OCI-LY1 (cell line): ENCODE results near the gene HSF2BP.

ENCODE experiments used
- H2AFZ ChIP-seq: fragments of 200-600 bp; sonication (generic), shearing (Covaris generic); 2 replicates; pipeline ENCODE4 v1.6.0; 2014; ENCODE audit warnings: antibody characterized with exemption, mild to moderate bottlenecking, low read length
- H3F3A ChIP-seq: fragments of 200-600 bp; sonication (generic), shearing (Covaris generic); 2 replicates; pipeline ENCODE4 v1.6.0; 2014; ENCODE audit warnings: mild to moderate bottlenecking, antibody characterized with exemption, low read length, moderate library complexity; ENCODE audit not compliant: insufficient read depth
- H3K27ac ChIP-seq: fragments of 200-600 bp; sonication (generic); 2 replicates; pipeline ENCODE4 v1.5.1; 2014; ENCODE audit warnings: low read length, mixed run types, mild to moderate bottlenecking, low read depth; ENCODE audit not compliant: poor library complexity, severe bottlenecking
- H3K27me3 ChIP-seq: fragments of 200-600 bp; sonication (generic); 2 replicates; pipeline ENCODE4 v1.6.0; 2014; ENCODE audit warnings: antibody characterized with exemption, mild to moderate bottlenecking, low read length, moderate library complexity; ENCODE audit not compliant: insufficient read depth
- H3K36me3 ChIP-seq: fragments of 200-600 bp; sonication (generic); 2 replicates; pipeline ENCODE4 v1.6.1; 2014; ENCODE audit warnings: mild to moderate bottlenecking, antibody characterized with exemption, low read length, moderate library complexity, mixed read lengths; ENCODE audit not compliant: insufficient read depth
- H3K4me1 ChIP-seq: fragments of 200-600 bp; sonication (generic); 2 replicates; pipeline ENCODE4 v1.5.1; 2014; ENCODE audit warnings: mild to moderate bottlenecking, low read length, moderate library complexity; ENCODE audit not compliant: insufficient read depth, severe bottlenecking
- H3K4me2 ChIP-seq: fragments of 200-600 bp; sonication (generic), shearing (Covaris generic); 2 replicates; pipeline ENCODE4 v1.6.1; 2014; ENCODE audit warnings: low read length
- H3K4me3 ChIP-seq: fragments of 200-600 bp; sonication (generic); 2 replicates; pipeline ENCODE4 v1.5.1; 2014; ENCODE audit warnings: low read length, low read depth, mild to moderate bottlenecking, mixed read lengths; ENCODE audit not compliant: poor library complexity, severe bottlenecking
- H3K79me2 ChIP-seq: fragments of 200-600 bp; shearing (Covaris generic); 2 replicates; pipeline ENCODE4 v1.6.1; 2016; ENCODE audit warnings: mixed run types, low read length, mixed read lengths; ENCODE audit not compliant: insufficient read depth
- H3K9ac ChIP-seq: fragments of 200-600 bp; sonication (generic), shearing (Covaris generic); 2 replicates; pipeline ENCODE4 v1.6.1; 2014; ENCODE audit warnings: mild to moderate bottlenecking, low read length, mixed read lengths
- H3K9me2 ChIP-seq: fragments of 200-600 bp; sonication (generic), shearing (Covaris generic); 2 replicates; pipeline ENCODE4 v1.6.1; 2014; ENCODE audit warnings: low read depth, mild to moderate bottlenecking, low read length, mixed read lengths
- H3K9me3 ChIP-seq: fragments of 200-600 bp; shearing (Covaris generic); 2 replicates; pipeline ENCODE4 v1.6.1; 2014; ENCODE audit warnings: low read length, mixed read lengths
- H4K20me1 ChIP-seq: fragments of 200-600 bp; sonication (generic), shearing (Covaris generic); 2 replicates; pipeline ENCODE4 v1.6.0; 2016; ENCODE audit warnings: mild to moderate bottlenecking, low read length; ENCODE audit not compliant: insufficient read depth
- EZH2 ChIP-seq: fragments of 200-600 bp; sonication (generic), shearing (Covaris generic); IDR thresholded peaks from 2 replicates; pipeline ENCODE4 v1.8.0; 2017; ENCODE audit warnings: borderline replicate concordance, mixed run types, mild to moderate bottlenecking, antibody characterized with exemption, low read length, moderate library complexity, mixed read lengths
- TF ChIP-seq, protein P1 (sequence below): fragments of 200-600 bp; sonication (generic), shearing (Covaris generic); IDR thresholded peaks from 2 replicates; pipeline ENCODE4 v1.5.1; 2017; ENCODE audit warnings: mild to moderate bottlenecking, antibody characterized with exemption, low read length, moderate library complexity, mixed read lengths

Gene HSF2BP

DNA sequence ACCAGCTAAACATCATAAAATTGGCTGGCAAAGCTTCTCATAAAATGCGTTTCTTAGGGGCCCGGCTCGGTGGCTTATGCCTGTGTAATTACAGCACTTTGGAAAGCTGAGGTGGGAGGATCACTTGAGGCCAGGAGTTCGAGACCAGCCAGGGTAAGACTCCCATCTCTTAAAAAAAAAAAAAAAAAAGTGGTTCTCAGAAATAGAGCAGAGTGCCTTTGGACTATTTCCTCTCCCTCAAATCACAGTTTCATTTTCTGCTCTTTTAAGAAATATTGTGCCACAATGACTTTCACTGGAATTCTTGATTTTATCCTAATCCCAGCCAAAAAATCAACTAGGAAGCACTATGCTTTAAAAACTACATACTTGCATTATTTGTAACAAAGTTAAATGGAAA is 13.3 kb downstream of the HSF2BP start:
- no peaks in the 10 kb centered on the region for H3K4me1 ChIP-seq
- H3K36me3 ChIP-seq: no peaks in the 10 kb centered on the region
- H3K9ac ChIP-seq: no peak overlapping the region
- H3K4me3 ChIP-seq: no peak overlapping the region
- no peak for TF ChIP-seq EZH2
- TF ChIP-seq, protein P1, sequence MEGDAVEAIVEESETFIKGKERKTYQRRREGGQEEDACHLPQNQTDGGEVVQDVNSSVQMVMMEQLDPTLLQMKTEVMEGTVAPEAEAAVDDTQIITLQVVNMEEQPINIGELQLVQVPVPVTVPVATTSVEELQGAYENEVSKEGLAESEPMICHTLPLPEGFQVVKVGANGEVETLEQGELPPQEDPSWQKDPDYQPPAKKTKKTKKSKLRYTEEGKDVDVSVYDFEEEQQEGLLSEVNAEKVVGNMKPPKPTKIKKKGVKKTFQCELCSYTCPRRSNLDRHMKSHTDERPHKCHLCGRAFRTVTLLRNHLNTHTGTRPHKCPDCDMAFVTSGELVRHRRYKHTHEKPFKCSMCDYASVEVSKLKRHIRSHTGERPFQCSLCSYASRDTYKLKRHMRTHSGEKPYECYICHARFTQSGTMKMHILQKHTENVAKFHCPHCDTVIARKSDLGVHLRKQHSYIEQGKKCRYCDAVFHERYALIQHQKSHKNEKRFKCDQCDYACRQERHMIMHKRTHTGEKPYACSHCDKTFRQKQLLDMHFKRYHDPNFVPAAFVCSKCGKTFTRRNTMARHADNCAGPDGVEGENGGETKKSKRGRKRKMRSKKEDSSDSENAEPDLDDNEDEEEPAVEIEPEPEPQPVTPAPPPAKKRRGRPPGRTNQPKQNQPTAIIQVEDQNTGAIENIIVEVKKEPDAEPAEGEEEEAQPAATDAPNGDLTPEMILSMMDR: no peak
- H3K79me2 ChIP-seq: no peaks in the 10 kb centered on the region
- H3K27me3 ChIP-seq: no peaks in the 10 kb centered on the region; the same call in 1 of the 2 replicates
- no peaks in the 10 kb centered on the region for H3K9me2 ChIP-seq
- H3K27ac ChIP-seq: no peak overlapping the region
- H4K20me1 ChIP-seq: no peaks in the 10 kb centered on the region
- H3F3A ChIP-seq: no peaks in the 10 kb centered on the region
- H2AFZ ChIP-seq: no peak overlapping the region
- no peak overlapping the region for H3K4me2 ChIP-seq
- H3K9me3 ChIP-seq: no peaks in the 10 kb centered on the region

DNA sequence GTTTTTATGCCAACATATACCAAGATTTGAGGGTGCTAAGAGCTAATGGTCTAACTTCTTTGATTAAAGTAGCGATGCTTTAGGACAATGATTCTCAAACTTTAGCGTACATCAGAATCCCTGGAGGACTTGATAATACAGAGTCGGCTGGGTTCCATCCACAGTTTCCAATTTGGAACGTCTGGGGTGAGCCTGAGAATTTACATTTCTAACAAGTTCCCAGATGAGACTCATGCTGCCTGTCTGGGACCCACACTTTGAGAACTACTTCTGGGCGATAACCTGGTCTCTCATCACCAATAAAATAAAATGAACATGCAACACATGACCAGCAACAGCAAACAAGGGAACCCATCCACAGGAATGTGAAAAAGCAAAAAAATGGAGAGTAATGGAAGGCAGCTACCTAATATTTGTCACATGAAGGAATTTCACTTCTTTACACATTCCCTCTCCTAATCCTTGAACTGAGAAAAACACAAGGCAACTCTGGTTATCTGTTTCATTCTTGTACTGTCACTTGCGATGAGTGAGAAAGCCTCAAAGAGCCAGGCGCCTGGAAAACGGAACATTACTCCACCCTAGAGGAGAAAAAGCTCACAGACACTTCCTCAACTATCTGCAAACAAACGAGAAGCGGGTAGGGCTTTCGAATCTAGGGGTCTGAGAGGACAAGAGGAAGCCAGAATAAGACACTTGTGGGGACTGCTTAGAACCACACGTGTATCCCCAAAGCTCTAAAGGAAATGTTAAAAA is 14.0 kb downstream of the HSF2BP start:
- Histone ChIP-seq H4K20me1 (no peaks in the 10 kb centered on the region), H3K9ac (no peak overlapping the region), H3K9me3 (no peaks in the 10 kb centered on the region), H3K4me1 (no peaks in the 10 kb centered on the region), H2AFZ (no peak overlapping the region), H3K9me2 (no peaks in the 10 kb centered on the region), H3K36me3 (no peaks in the 10 kb centered on the region), H3F3A (no peaks in the 10 kb centered on the region), H3K4me3 (no peak overlapping the region), H3K27ac (no peak overlapping the region), H3K79me2 (no peaks in the 10 kb centered on the region), H3K27me3 (no peaks in the 10 kb centered on the region; the same call in 1 of the 2 replicates), H3K4me2 (no peak overlapping the region)
- no peak for TF ChIP-seq EZH2
- TF ChIP-seq, protein P1: peak; percentile 37; the same call in 1 of the 2 replicates

DNA sequence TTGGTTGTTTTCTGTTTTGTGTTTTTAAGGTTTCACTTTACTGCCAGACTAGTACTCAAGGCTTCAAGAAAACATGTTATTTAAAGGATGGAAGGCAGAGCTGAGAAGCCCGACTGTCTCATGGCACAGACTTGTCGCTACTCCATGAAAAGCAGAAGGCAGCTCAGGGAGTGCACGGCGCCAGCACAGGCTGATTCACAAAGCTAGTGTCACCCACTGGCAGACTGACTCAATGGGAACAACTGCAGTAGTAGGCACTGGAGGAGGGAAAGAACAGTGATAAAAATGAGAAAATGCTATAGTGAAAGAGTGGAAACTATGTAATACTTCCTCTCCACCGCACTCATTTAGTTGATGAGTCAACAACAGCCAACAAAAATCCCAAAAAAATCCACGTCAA is 14.7 kb downstream of the HSF2BP start:
- Histone ChIP-seq H3K9me3 (no peaks in the 10 kb centered on the region), H4K20me1 (no peaks in the 10 kb centered on the region), H3K4me1 (no peaks in the 10 kb centered on the region), H3K79me2 (no peaks in the 10 kb centered on the region), H3K4me3 (no peak overlapping the region), H3K27me3 (no peaks in the 10 kb centered on the region; the same call in 1 of the 2 replicates), H3K4me2 (no peak overlapping the region), H3K36me3 (no peaks in the 10 kb centered on the region), H3F3A (no peaks in the 10 kb centered on the region), H3K9me2 (no peaks in the 10 kb centered on the region), H2AFZ (no peak overlapping the region), H3K9ac (no peak overlapping the region), H3K27ac (no peak overlapping the region)
- no peak for TF ChIP-seq EZH2
- TF ChIP-seq, protein P1: no peak
